Neural cell (in vitro differentiated cells): ENCODE results near the gene RAPGEF3. TPM values are rescaled to one million over a fixed set of nuclear protein-coding genes. Genes with fewer than 3 reads are reported as not detected.

ENCODE experiments used
- H2AFZ ChIP-seq: fragments of 200-600, 300-800 bp; sonication (generic), shearing (Covaris generic); 2 replicates; pipeline ENCODE4 v1.6.0; 2014; ENCODE audit warnings: low read depth, mild to moderate bottlenecking, antibody characterized with exemption, low read length, moderate library complexity
- H3F3A ChIP-seq: fragments of 200-600 bp; shearing (Covaris generic); 2 replicates; pipeline ENCODE4 v1.6.1; 2016; ENCODE audit warnings: mild to moderate bottlenecking, moderate library complexity, mixed read lengths, antibody characterized with exemption, low read length; ENCODE audit not compliant: insufficient read depth, poor library complexity, severe bottlenecking
- H3K27ac ChIP-seq: fragments of 200-600, 300-800 bp; sonication (generic), shearing (Covaris generic); 2 replicates; pipeline ENCODE4 v1.5.1; 2014; ENCODE audit warnings: mild to moderate bottlenecking, low read length, moderate library complexity
- H3K27me3 ChIP-seq: fragments of 300-800, 200-600 bp; sonication (generic), shearing (Covaris generic); 2 replicates; pipeline ENCODE4 v1.6.0; 2014; ENCODE audit warnings: mild to moderate bottlenecking, low read depth, low read length, moderate library complexity; ENCODE audit not compliant: insufficient read depth
- H3K36me3 ChIP-seq: fragments of 300-800, 200-600 bp; sonication (generic), shearing (Covaris generic); 2 replicates; pipeline ENCODE4 v1.5.1; 2014; ENCODE audit warnings: mild to moderate bottlenecking, antibody characterized with exemption, low read length, moderate library complexity; ENCODE audit not compliant: insufficient read depth
- H3K4me2 ChIP-seq: fragments of 300-800, 200-600 bp; sonication (generic), shearing (Covaris generic); 2 replicates; pipeline ENCODE4 v1.6.0; 2014; ENCODE audit warnings: mild to moderate bottlenecking, low read length
- H3K4me3 ChIP-seq: fragments of 300-800, 200-600 bp; sonication (generic), shearing (Covaris generic); 2 replicates; pipeline ENCODE4 v1.5.1; 2014; ENCODE audit warnings: mild to moderate bottlenecking, low read length, moderate library complexity
- H3K79me2 ChIP-seq: fragments of 200-600 bp; shearing (Covaris generic); replicated peaks from 2 replicates; pipeline ENCODE4 v1.6.0; 2014; ENCODE audit warnings: mild to moderate bottlenecking, low read length, moderate library complexity; ENCODE audit not compliant: insufficient read depth
- H3K9ac ChIP-seq: fragments of 300-800, 200-600 bp; sonication (generic), shearing (Covaris generic); 2 replicates; pipeline ENCODE4 v1.6.1; 2016; ENCODE audit warnings: mild to moderate bottlenecking, low read length, mixed read lengths
- H3K9me2 ChIP-seq: fragments of 200-600 bp; shearing (Covaris generic); 2 replicates; pipeline ENCODE4 v1.6.1; 2016; ENCODE audit warnings: mild to moderate bottlenecking, low read length, mixed read lengths; ENCODE audit not compliant: insufficient read depth
- H3K9me3 ChIP-seq: fragments of 200-600, 300-800 bp; sonication (generic), shearing (Covaris generic); 2 replicates; pipeline ENCODE4 v1.6.1; 2016; ENCODE audit warnings: mild to moderate bottlenecking, mixed run types, low read length, moderate library complexity, mixed read lengths
- H4K20me1 ChIP-seq: fragments of 200-600 bp; shearing (Covaris generic); 2 replicates; pipeline ENCODE4 v1.6.1; 2016; ENCODE audit warnings: mild to moderate bottlenecking, mixed run types; ENCODE audit not compliant: insufficient read depth
- EP300 ChIP-seq: fragments of 450-650 bp; conservative IDR thresholded peaks from 2 replicates; pipeline ENCODE4 v1.6.1; 2014; ENCODE audit warnings: antibody characterized with exemption, mild to moderate bottlenecking, moderate library complexity; ENCODE audit not compliant: poor library complexity, severe bottlenecking
- EZH2 ChIP-seq: fragments of 200-600, 300-800 bp; shearing (Covaris generic), sonication (generic); IDR thresholded peaks from 2 replicates; pipeline ENCODE4 v1.6.1; 2014; ENCODE audit warnings: antibody characterized with exemption, low read length, borderline replicate concordance, mild to moderate bottlenecking; ENCODE audit not compliant: insufficient read depth, poor library complexity, severe bottlenecking
- MXI1 ChIP-seq: fragments of 450-650 bp; conservative IDR thresholded peaks from 2 replicates; pipeline ENCODE4 v1.6.1; 2014; ENCODE audit warnings: antibody characterized with exemption, mild to moderate bottlenecking; ENCODE audit not compliant: poor library complexity, severe bottlenecking
- POLR2AphosphoS5 ChIP-seq: IDR thresholded peaks from 2 replicates; pipeline ENCODE4 v1.6.1; 2012
- RAD21 ChIP-seq: fragments of 450-650 bp; conservative IDR thresholded peaks from 2 replicates; pipeline ENCODE4 v1.6.1; 2014; ENCODE audit warnings: antibody characterized with exemption, mild to moderate bottlenecking, moderate library complexity
- SMC3 ChIP-seq: fragments of 450-650 bp; conservative IDR thresholded peaks from 2 replicates; pipeline ENCODE4 v1.6.1; 2014; ENCODE audit warnings: antibody characterized with exemption, mild to moderate bottlenecking, moderate library complexity; ENCODE audit not compliant: poor library complexity
- TAF1 ChIP-seq: IDR thresholded peaks from 2 replicates; pipeline ENCODE4 v1.6.1; 2012; ENCODE audit warnings: low read depth
- polyA plus RNA-seq: library from polyadenylated mRNA; depleted of rRNA; stranded (reverse); fragments of >200 nt; gene quantifications from 2 replicates; pipeline ENCODE4 v1.2.3, GENCODE V29; 2014
- TF ChIP-seq, protein P1 (sequence below): IDR thresholded peaks from 2 replicates; pipeline ENCODE4 v1.6.1; 2012; ENCODE audit warnings: borderline replicate concordance
- TF ChIP-seq, protein P2 (sequence below): fragments of 450-650 bp; IDR thresholded peaks from 2 replicates; pipeline ENCODE4 v1.5.1; 2014; ENCODE audit warnings: antibody characterized with exemption, mild to moderate bottlenecking, moderate library complexity; ENCODE audit not compliant: poor library complexity, severe bottlenecking

RAPGEF3 gene
- polyA plus RNA-seq, 1 donor from 2014 or later: 1.5 TPM

DNA sequence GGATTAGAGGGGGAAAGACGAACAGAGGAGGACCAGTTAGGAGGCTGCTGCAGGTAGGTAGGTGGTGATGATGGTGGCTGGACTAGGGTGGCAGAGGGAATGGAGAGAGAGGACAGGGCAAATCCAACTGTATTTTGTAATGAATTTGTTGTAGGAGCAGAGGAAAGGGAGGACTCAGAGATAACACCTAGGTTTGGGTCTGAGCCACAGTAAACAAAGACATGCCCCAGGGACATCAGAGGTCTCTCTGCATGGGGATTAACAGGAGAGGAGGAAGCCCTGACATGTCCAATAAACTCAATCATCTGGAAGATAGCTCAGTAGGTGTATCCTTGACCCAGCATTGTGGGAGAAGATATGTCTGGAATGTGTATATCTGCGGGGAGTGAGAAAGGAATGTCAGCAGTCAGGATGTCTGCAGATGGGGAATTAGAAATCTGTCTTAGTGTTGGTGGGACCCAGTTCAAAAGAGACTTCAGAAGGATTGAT lies 9.7 kb upstream of the RAPGEF3 start:
- H3K9me3 ChIP-seq: no peaks in the 10 kb centered on the region
- no peaks in the 10 kb centered on the region for H3F3A ChIP-seq
- H4K20me1 ChIP-seq: no peaks in the 10 kb centered on the region
- H3K79me2 ChIP-seq: no peaks in the 10 kb centered on the region
- H3K4me2 ChIP-seq: no peak overlapping the region
- no peaks in the 10 kb centered on the region for H3K36me3 ChIP-seq
- H3K27ac ChIP-seq: no peak overlapping the region
- TF ChIP-seq MXI1 (no peak), SMC3 (no peak), RAD21 (no peak), POLR2AphosphoS5 (no peak), TAF1 (no peak), EP300 (no peak), EZH2 (no peak)
- TF ChIP-seq, protein P1, sequence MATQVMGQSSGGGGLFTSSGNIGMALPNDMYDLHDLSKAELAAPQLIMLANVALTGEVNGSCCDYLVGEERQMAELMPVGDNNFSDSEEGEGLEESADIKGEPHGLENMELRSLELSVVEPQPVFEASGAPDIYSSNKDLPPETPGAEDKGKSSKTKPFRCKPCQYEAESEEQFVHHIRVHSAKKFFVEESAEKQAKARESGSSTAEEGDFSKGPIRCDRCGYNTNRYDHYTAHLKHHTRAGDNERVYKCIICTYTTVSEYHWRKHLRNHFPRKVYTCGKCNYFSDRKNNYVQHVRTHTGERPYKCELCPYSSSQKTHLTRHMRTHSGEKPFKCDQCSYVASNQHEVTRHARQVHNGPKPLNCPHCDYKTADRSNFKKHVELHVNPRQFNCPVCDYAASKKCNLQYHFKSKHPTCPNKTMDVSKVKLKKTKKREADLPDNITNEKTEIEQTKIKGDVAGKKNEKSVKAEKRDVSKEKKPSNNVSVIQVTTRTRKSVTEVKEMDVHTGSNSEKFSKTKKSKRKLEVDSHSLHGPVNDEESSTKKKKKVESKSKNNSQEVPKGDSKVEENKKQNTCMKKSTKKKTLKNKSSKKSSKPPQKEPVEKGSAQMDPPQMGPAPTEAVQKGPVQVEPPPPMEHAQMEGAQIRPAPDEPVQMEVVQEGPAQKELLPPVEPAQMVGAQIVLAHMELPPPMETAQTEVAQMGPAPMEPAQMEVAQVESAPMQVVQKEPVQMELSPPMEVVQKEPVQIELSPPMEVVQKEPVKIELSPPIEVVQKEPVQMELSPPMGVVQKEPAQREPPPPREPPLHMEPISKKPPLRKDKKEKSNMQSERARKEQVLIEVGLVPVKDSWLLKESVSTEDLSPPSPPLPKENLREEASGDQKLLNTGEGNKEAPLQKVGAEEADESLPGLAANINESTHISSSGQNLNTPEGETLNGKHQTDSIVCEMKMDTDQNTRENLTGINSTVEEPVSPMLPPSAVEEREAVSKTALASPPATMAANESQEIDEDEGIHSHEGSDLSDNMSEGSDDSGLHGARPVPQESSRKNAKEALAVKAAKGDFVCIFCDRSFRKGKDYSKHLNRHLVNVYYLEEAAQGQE: no peak
- TF ChIP-seq, protein P2, sequence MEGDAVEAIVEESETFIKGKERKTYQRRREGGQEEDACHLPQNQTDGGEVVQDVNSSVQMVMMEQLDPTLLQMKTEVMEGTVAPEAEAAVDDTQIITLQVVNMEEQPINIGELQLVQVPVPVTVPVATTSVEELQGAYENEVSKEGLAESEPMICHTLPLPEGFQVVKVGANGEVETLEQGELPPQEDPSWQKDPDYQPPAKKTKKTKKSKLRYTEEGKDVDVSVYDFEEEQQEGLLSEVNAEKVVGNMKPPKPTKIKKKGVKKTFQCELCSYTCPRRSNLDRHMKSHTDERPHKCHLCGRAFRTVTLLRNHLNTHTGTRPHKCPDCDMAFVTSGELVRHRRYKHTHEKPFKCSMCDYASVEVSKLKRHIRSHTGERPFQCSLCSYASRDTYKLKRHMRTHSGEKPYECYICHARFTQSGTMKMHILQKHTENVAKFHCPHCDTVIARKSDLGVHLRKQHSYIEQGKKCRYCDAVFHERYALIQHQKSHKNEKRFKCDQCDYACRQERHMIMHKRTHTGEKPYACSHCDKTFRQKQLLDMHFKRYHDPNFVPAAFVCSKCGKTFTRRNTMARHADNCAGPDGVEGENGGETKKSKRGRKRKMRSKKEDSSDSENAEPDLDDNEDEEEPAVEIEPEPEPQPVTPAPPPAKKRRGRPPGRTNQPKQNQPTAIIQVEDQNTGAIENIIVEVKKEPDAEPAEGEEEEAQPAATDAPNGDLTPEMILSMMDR: no peak
- no peaks in the 10 kb centered on the region for H3K27me3 ChIP-seq
- H3K4me3 ChIP-seq: no peak overlapping the region
- no peak overlapping the region for H2AFZ ChIP-seq
- no peak overlapping the region for H3K9ac ChIP-seq
- H3K9me2 ChIP-seq: no peaks in the 10 kb centered on the region

DNA sequence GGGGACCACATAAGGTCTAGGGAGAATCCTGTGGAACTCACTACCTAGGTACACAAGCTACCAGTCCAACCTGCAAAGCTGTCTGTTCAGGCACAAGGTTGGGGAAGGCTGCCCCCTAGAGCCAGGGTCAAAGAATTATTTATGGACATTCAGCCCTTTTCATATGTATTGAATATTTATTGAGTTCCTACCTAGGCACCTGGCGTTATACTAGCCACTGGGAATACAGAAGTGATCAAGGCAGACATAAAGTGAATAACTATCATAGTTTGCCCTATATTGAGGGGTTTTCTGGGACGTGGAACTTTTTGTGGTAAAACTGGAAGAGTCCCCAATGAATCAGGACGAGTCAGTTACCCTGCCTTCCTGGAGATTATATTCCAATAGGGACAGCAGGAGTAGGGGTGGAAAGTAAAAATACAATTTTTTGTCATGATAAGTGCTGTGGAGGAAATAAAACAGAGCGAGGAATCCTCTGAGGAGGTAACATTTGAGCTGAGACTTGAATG lies 8.6 kb upstream of the RAPGEF3 start:
- Histone ChIP-seq H3K27me3 (no peaks in the 10 kb centered on the region), H3K4me2 (no peak overlapping the region), H2AFZ (no peak overlapping the region), H3K9me2 (no peaks in the 10 kb centered on the region), H3K27ac (no peak overlapping the region), H3K36me3 (no peaks in the 10 kb centered on the region), H4K20me1 (no peaks in the 10 kb centered on the region), H3K79me2 (no peaks in the 10 kb centered on the region), H3K4me3 (no peak overlapping the region), H3F3A (no peaks in the 10 kb centered on the region), H3K9me3 (no peaks in the 10 kb centered on the region), H3K9ac (no peak overlapping the region)
- TF ChIP-seq, protein P2: no peak
- no peak for TF ChIP-seq MXI1
- no peak for TF ChIP-seq EZH2
- TF ChIP-seq, protein P1: no peak
- no peak for TF ChIP-seq TAF1
- no peak for TF ChIP-seq EP300
- TF ChIP-seq POLR2AphosphoS5: no peak
- TF ChIP-seq SMC3: no peak
- no peak for TF ChIP-seq RAD21
